H1 (cell line): ENCODE results near the gene NAV2. TPM values are rescaled to one million over a fixed set of nuclear protein-coding genes. Genes with fewer than 3 reads are reported as not detected.

Experiments
- CTCF ChIA-PET: fragments of 300-600 bp; sonication (Branson Sonifier 250); formaldehyde crosslinking; loops from one replicate; lab custom pipeline; 2021; ENCODE audit not compliant: partially characterized antibody; lab: Charles Lee
- POLR2A ChIA-PET: fragments of 300-600 bp; sonication (Branson Sonifier 250); formaldehyde crosslinking; loops from one replicate; lab custom pipeline; 2021; ENCODE audit warnings: inconsistent platforms; ENCODE audit not compliant: partially characterized antibody; lab: Charles Lee
- DNase-seq, 2 experiments: peaks; one replicate each; pipeline versions ENCODE4 v3.0.0 to v3.0.0-alpha.2; 2010 to 2022; ENCODE audit warnings: low spot score in 2 of 2, low read depth in 1 of 2, mixed read lengths in 1 of 2
- FAIRE-seq: peaks from 2 replicates; lab custom pipeline; 2011; peaks lifted over from hg19 to GRCh38; lab: Jason Lieb, UNC
- H2AFZ ChIP-seq: 2 replicates; pipeline ENCODE4 v1.8.1; 2012; ENCODE audit warnings: low read length, inconsistent platforms
- H2AK5ac ChIP-seq: 2 replicates; pipeline ENCODE4 v1.6.1; 2013; ENCODE audit warnings: low read depth, low read length
- H2BK120ac ChIP-seq: replicated peaks from 2 replicates; pipeline ENCODE3; 2013; ENCODE audit warnings: low read depth, low read length, inconsistent platforms
- H2BK12ac ChIP-seq: 2 replicates; pipeline ENCODE4 v1.6.1; 2013; ENCODE audit warnings: low read depth, low read length
- H2BK15ac ChIP-seq: 2 replicates; pipeline ENCODE4 v1.6.1; 2013; ENCODE audit warnings: low read length
- H2BK20ac ChIP-seq: 2 replicates; pipeline ENCODE4 v1.6.1; 2013; ENCODE audit warnings: low read length
- H2BK5ac ChIP-seq: 2 replicates; pipeline ENCODE4 v1.6.1; 2013; ENCODE audit warnings: low read depth, low read length
- H3K14ac ChIP-seq: 2 replicates; pipeline ENCODE4 v1.6.1; 2013; ENCODE audit warnings: inconsistent platforms; ENCODE audit not compliant: insufficient read length
- H3K18ac ChIP-seq: 2 replicates; pipeline ENCODE4 v1.6.1; 2013; ENCODE audit warnings: low read length; ENCODE audit errors: extremely low read depth
- H3K23ac ChIP-seq: 2 replicates; pipeline ENCODE4 v1.6.1; 2013; ENCODE audit warnings: inconsistent platforms; ENCODE audit not compliant: insufficient read length
- H3K23me2 ChIP-seq: 2 replicates; pipeline ENCODE4 v1.6.1; 2013; ENCODE audit warnings: low read depth, low read length
- H3K27ac ChIP-seq: 2 replicates; pipeline ENCODE4 v1.6.1; 2011; ENCODE audit warnings: low read depth, low read length, inconsistent platforms
- H3K27me3 ChIP-seq, 4 experiments: replicated peaks in 1 of 4; 1 replicate in 1 of 4; 2 replicates in 3 of 4; pipeline versions ENCODE4 v1.6.1 to v1.8.1; 2011 to 2013; ENCODE audit warnings: low read length in 3 of 4, mild to moderate bottlenecking in 3 of 4, inconsistent platforms in 2 of 4, mixed read lengths in 2 of 4, moderate library complexity in 1 of 4; ENCODE audit not compliant: control insufficient read depth in 3 of 4, insufficient read depth in 3 of 4; ENCODE audit errors: extremely low read depth in 1 of 4
- H3K36me3 ChIP-seq, 4 experiments: 2 replicates each; pipeline versions ENCODE4 v1.6.1 to v1.8.1; 2011 to 2013; ENCODE audit warnings: mild to moderate bottlenecking in 4 of 4, low read length in 3 of 4, moderate library complexity in 2 of 4, control low read depth in 1 of 4, inconsistent platforms in 1 of 4; ENCODE audit not compliant: insufficient read depth in 4 of 4, control insufficient read depth in 2 of 4
- H3K4ac ChIP-seq: replicated peaks from 2 replicates; pipeline ENCODE3; 2013; ENCODE audit warnings: low read length, low read depth, mixed read lengths, inconsistent platforms; ENCODE audit not compliant: insufficient read length
- H3K4me1 ChIP-seq, 4 experiments: replicated peaks in 1 of 4; 1 replicate in 1 of 4; 2 replicates in 3 of 4; pipeline versions ENCODE4 v1.6.1 to v1.8.1; 2011 to 2013; ENCODE audit warnings: low read length in 3 of 4, inconsistent platforms in 2 of 4, mixed read lengths in 1 of 4; ENCODE audit not compliant: insufficient read depth in 4 of 4, control insufficient read depth in 3 of 4
- H3K4me2 ChIP-seq, 2 experiments: 2 replicates each; pipeline versions ENCODE4 v1.6.1 to v1.8.1; 2011 to 2013; ENCODE audit warnings: low read depth in 2 of 2, low read length in 2 of 2, control low read depth in 1 of 2, inconsistent platforms in 1 of 2, mild to moderate bottlenecking in 1 of 2; ENCODE audit not compliant: insufficient read depth in 1 of 2
- H3K4me3 ChIP-seq, 4 experiments: fragments of 200-600, 300-600 bp in 1 of 4; sonication (generic), shearing (Covaris generic), sonication (Bioruptor Twin) in 1 of 4; 2 replicates each; pipeline versions ENCODE4 v1.5.1 to v1.8.1; 2011 to 2016; ENCODE audit warnings: low read length in 4 of 4, low read depth in 3 of 4, control low read depth in 2 of 4, inconsistent platforms in 2 of 4, mild to moderate bottlenecking in 2 of 4, mixed read lengths in 1 of 4, moderate library complexity in 1 of 4; ENCODE audit not compliant: insufficient read depth in 2 of 4; ENCODE audit errors: extremely low read depth in 1 of 4
- H3K56ac ChIP-seq: replicated peaks from 2 replicates; pipeline ENCODE3; 2013; ENCODE audit warnings: low read depth, mild to moderate bottlenecking, mixed read lengths, low read length, inconsistent platforms; ENCODE audit not compliant: insufficient read length
- H3K79me1 ChIP-seq: 2 replicates; pipeline ENCODE4 v1.6.1; 2013; ENCODE audit warnings: low read depth, low read length, control low read depth
- H3K79me2 ChIP-seq, 2 experiments: 2 replicates each; pipeline versions ENCODE4 v1.6.1 to v1.8.1; 2012 to 2013; ENCODE audit warnings: low read length in 2 of 2, mild to moderate bottlenecking in 2 of 2, inconsistent platforms in 1 of 2; ENCODE audit not compliant: insufficient read depth in 2 of 2, control insufficient read depth in 1 of 2
- H3K9ac ChIP-seq, 4 experiments: replicated peaks in 1 of 4; 1 replicate in 1 of 4; 2 replicates in 3 of 4; pipeline versions ENCODE4 v1.6.1 to v1.8.1; 2011 to 2013; ENCODE audit warnings: low read depth in 3 of 4, low read length in 3 of 4, control low read depth in 2 of 4, mild to moderate bottlenecking in 2 of 4, moderate library complexity in 2 of 4, inconsistent platforms in 1 of 4; ENCODE audit errors: extremely low read depth in 1 of 4
- H3K9me3 ChIP-seq, 2 experiments: 2 replicates each; pipeline versions ENCODE4 v1.6.1 to v1.8.1; 2012 to 2013; ENCODE audit warnings: mild to moderate bottlenecking in 2 of 2, moderate library complexity in 2 of 2, control low read depth in 1 of 2, inconsistent platforms in 1 of 2, low read depth in 1 of 2, low read length in 1 of 2, mixed read lengths in 1 of 2; ENCODE audit not compliant: insufficient read depth in 2 of 2
- H4K20me1 ChIP-seq, 2 experiments: replicated peaks in 1 of 2; 2 replicates each; pipeline versions ENCODE3 to v1.8.1; 2011 to 2013; ENCODE audit warnings: inconsistent platforms in 2 of 2, low read length in 2 of 2, mild to moderate bottlenecking in 1 of 2; ENCODE audit not compliant: insufficient read depth in 2 of 2, control insufficient read depth in 1 of 2
- H4K5ac ChIP-seq: 2 replicates; pipeline ENCODE4 v1.6.1; 2013; ENCODE audit warnings: low read length, low read depth, mixed read lengths, inconsistent platforms; ENCODE audit not compliant: insufficient read length
- H4K8ac ChIP-seq: 2 replicates; pipeline ENCODE4 v1.8.0; 2013; ENCODE audit warnings: mild to moderate bottlenecking, moderate library complexity, low read length, inconsistent platforms; ENCODE audit not compliant: insufficient read depth; ENCODE audit errors: extremely low read depth
- H4K91ac ChIP-seq: replicated peaks from 2 replicates; pipeline ENCODE3; 2013; ENCODE audit warnings: low read length, mixed read lengths, inconsistent platforms; ENCODE audit not compliant: insufficient read length
- CREB1 ChIP-seq: IDR thresholded peaks from 2 replicates; pipeline ENCODE4 v1.6.1; 2012; ENCODE audit warnings: inconsistent platforms
- CTBP2 ChIP-seq: IDR thresholded peaks from 2 replicates; pipeline ENCODE4 v1.7.0; 2011; ENCODE audit warnings: borderline replicate concordance, mild to moderate bottlenecking, moderate library complexity, mixed read lengths, low read length; ENCODE audit not compliant: insufficient read depth, insufficient read length
- E2F6 ChIP-seq: IDR thresholded peaks from 2 replicates; pipeline ENCODE4 v1.6.1; 2012; ENCODE audit warnings: inconsistent platforms
- EZH2 ChIP-seq: fragments of 200-600 bp; sonication (generic); IDR thresholded peaks from 2 replicates; pipeline ENCODE4 v1.7.1; 2012; ENCODE audit warnings: low read depth, mild to moderate bottlenecking, moderate library complexity, low read length, inconsistent platforms; ENCODE audit not compliant: severe bottlenecking
- FOSL1 ChIP-seq: IDR thresholded peaks from 2 replicates; pipeline ENCODE4 v1.6.1; 2011; ENCODE audit warnings: mild to moderate bottlenecking, low read depth, low read length, moderate library complexity; ENCODE audit not compliant: insufficient read depth
- HDAC6 ChIP-seq: IDR thresholded peaks from one replicate; pipeline ENCODE4 v1.7.1; 2012; ENCODE audit warnings: low read depth, mild to moderate bottlenecking, inconsistent platforms, low read length, moderate library complexity
- JUND ChIP-seq: IDR thresholded peaks from 2 replicates; pipeline ENCODE4 v1.6.1; 2011; ENCODE audit warnings: mild to moderate bottlenecking, improper control_type of control experiment, low read length
- RAD21 ChIP-seq, 2 experiments: IDR thresholded peaks in 1 of 2; conservative IDR thresholded peaks in 1 of 2; 2 replicates each; pipeline ENCODE4 v1.6.1; 2011; ENCODE audit warnings: low read depth in 2 of 2, low read length in 2 of 2, improper control_type of control experiment in 1 of 2, inconsistent platforms in 1 of 2, mild to moderate bottlenecking in 1 of 2, moderate library complexity in 1 of 2
- RXRA ChIP-seq: IDR thresholded peaks from 2 replicates; pipeline ENCODE4 v1.6.1; 2011; ENCODE audit warnings: low read depth, mild to moderate bottlenecking, low read length, moderate library complexity; ENCODE audit not compliant: insufficient read depth
- SAP30 ChIP-seq: fragments of 300-600 bp; sonication (generic); IDR thresholded peaks from 2 replicates; pipeline ENCODE4 v1.7.1; 2012; ENCODE audit warnings: low read length, moderate library complexity, mild to moderate bottlenecking, inconsistent platforms; ENCODE audit not compliant: insufficient read depth, insufficient replicate concordance
- SP2 ChIP-seq: IDR thresholded peaks from 2 replicates; pipeline ENCODE4 v1.6.1; 2012; ENCODE audit warnings: mild to moderate bottlenecking, low read length, inconsistent platforms
- TAF1 ChIP-seq: IDR thresholded peaks from 2 replicates; pipeline ENCODE4 v1.6.1; 2011; ENCODE audit warnings: mild to moderate bottlenecking, low read depth, low read length
- TBP ChIP-seq: IDR thresholded peaks from 2 replicates; pipeline ENCODE4 v1.6.1; 2011; ENCODE audit warnings: low read depth, low read length, improper control_type of control experiment
- TCF12 ChIP-seq: IDR thresholded peaks from 2 replicates; pipeline ENCODE4 v1.6.1; 2011; ENCODE audit warnings: low read depth, mild to moderate bottlenecking, low read length
- WGBS, 2 experiments: shearing (Covaris generic) in 1 of 2; methylation state at CpG; one replicate each; pipeline versions ENCODE4 v1.1.6 to v1.1.7; 2013 to 2015; ENCODE audit warnings: low lambda C conversion rate in 2 of 2, mixed read lengths in 2 of 2, inconsistent platforms in 1 of 2, low coverage in 1 of 2, missing lambda C conversion rate in 1 of 2; ENCODE audit not compliant: insufficient replicate concordance in 2 of 2, insufficient coverage in 1 of 2, insufficient read length in 1 of 2; ENCODE audit errors: extremely low coverage in 1 of 2, missing lambda C conversion rate in 1 of 2; 5-methylcytosine and 5-hydroxymethylcytosine counted together
- polyA plus RNA-seq, 7 experiments: library from polyadenylated mRNA; depleted of rRNA in 3 of 7; stranded (reverse) in 5 of 7; unstranded in 2 of 7; fragments of >200 nt in 5 of 7; fragments of 200-250 nt in 2 of 7; gene quantifications; 1 replicate in 5 of 7; 2 replicates in 1 of 7; 4 replicates in 1 of 7; pipeline versions ENCODE4 v1.2.1 to v1.2.3, GENCODE V29; 2011 to 2013; ENCODE audit warnings: missing spikeins in 2 of 7, mixed read lengths in 2 of 7
- total RNA-seq: library from RNA; stranded (reverse); fragmentation: NEBNext Ultra II Directional; extraction: Animal tissue kit (Norgen Biotek cat#: 25700); gene quantifications from 2 replicates; pipeline ENCODE4 v1.2.1, GENCODE V29; 2021

Gene NAV2
- total and polyA plus RNA-seq, 2 of the 8 experiments (the other 6 are each of a cell fraction or from before 2014, with no cell fraction given), result 35.6 to 73.6 TPM

- Histone ChIP-seq H3K79me2 (no peaks in the 10 kb centered on the region), H2AFZ (no peak overlapping the region), H3K27me3 (no peaks in the 10 kb centered on the region), H2BK15ac (no peak overlapping the region), H3K36me3 (peaks cover 6 to 43% (median 37%) of the 10 kb centered on the region in 4 experiments), H3K18ac (no peak overlapping the region), H2BK120ac (no peak overlapping the region), H3K79me1 (0 out of 2 replicates have a peak, but pooled peaks cover 2% of the 10 kb centered on the region), H3K23me2 (no peaks in the 10 kb centered on the region), H3K56ac (no peak overlapping the region), H3K4me1 (no peaks in the 10 kb centered on the region), H3K14ac (no peak overlapping the region), H3K9ac (no peak overlapping the region), H4K20me1 (peaks cover 2% of the 10 kb centered on the region in 2 experiments), H2BK12ac (no peak overlapping the region), H2BK20ac (no peak overlapping the region), H3K4me3 (no peak overlapping the region), H4K8ac (no peak overlapping the region), H2BK5ac (no peak overlapping the region), H3K4ac (no peak overlapping the region), H2AK5ac (no peak overlapping the region), H3K9me3 (no peaks in the 10 kb centered on the region), H4K91ac (no peak overlapping the region), H3K23ac (no peak overlapping the region), H3K4me2 (no peak overlapping the region), H4K5ac (no peak overlapping the region), H3K27ac (no peak overlapping the region)
- ChIA-PET POLR2A (no interaction called here), CTCF (interaction anchor here (0.5 to 1.1 kb wide), 4 partner anchors 9 to 324 kb away, joined by 3 read pairs; no protein-coding TSS in a partner anchor)
- DNase-seq, result no peak
- FAIRE-seq, result no peak
- 92% methylated on average over 12 of the region's 12 CpGs; no CpG with 5 or more reads in 1 of the 2 experiments for WGBS, 2 experiments
- TF ChIP-seq CTBP2, result no peak
- no peak for TF ChIP-seq TAF1
- TF ChIP-seq RAD21 (IDR thresholded peaks at IDR 0.05 in 1 of 2, conservative IDR thresholded peaks at IDR 0.05 in 1 of 2; ENCODE audit: low read depth in 2 of 2, low read length in 2 of 2), result no peak
- TF ChIP-seq JUND, result no peak
- TF ChIP-seq CREB1, result no peak
- no peak for TF ChIP-seq HDAC6
- TF ChIP-seq FOSL1, result no peak
- TF ChIP-seq TCF12, result no peak
- no peak for TF ChIP-seq TBP
- TF ChIP-seq RXRA, result no peak
- TF ChIP-seq EZH2, result no peak
- TF ChIP-seq E2F6, result no peak
- TF ChIP-seq SP2, result no peak
- no peak for TF ChIP-seq SAP30
Observed at GRCh38 chr11:20119315-20119714, 406.7 kb downstream of the NAV2 start.
